Endothelial cell of umbilical vein (primary cell): ENCODE measurements around the gene CIROP. TPM values are rescaled to one million over a fixed set of nuclear protein-coding genes. Genes with fewer than 3 reads are reported as not detected.

Experiments
- BruUV-seq: library from RNA; stranded (reverse); fragments of 400-500 nt; replicated peaks from 2 replicates; lab custom pipeline; 2021; lab: Mats Ljungman, UMichigan
- CTCF ChIA-PET: fragments of 300-600, 350-600 bp; sonication (Branson Sonifier 250); formaldehyde crosslinking; loops from one replicate; lab custom pipeline; 2021; ENCODE audit warnings: antibody characterized with exemption, inconsistent platforms; lab: Charles Lee
- POLR2A ChIA-PET: fragments of 300-600, 350-600 bp; sonication (Branson Sonifier 250); formaldehyde crosslinking; loops from one replicate; lab custom pipeline; 2021; ENCODE audit warnings: antibody characterized with exemption, inconsistent platforms; lab: Charles Lee
- DNase-seq: peaks from one replicate; pipeline ENCODE4 v3.0.0-alpha.2; 2011; ENCODE audit warnings: low read depth, low spot score
- FAIRE-seq: peaks from 2 replicates; lab custom pipeline; 2011; peaks lifted over from hg19 to GRCh38; lab: Jason Lieb, UNC
- H2AFZ ChIP-seq: 2 replicates; pipeline ENCODE4 v1.6.0; 2012; ENCODE audit warnings: low read depth, low read length, control low read depth, inconsistent platforms
- H3K27ac ChIP-seq: 2 replicates; pipeline ENCODE4 v1.5.1; 2011; ENCODE audit warnings: low read depth, mild to moderate bottlenecking, control low read depth, low read length, moderate library complexity; ENCODE audit not compliant: insufficient read depth
- H3K27me3 ChIP-seq, 2 experiments: 2 replicates each; pipeline versions ENCODE4 v1.6.0 to v1.6.1; 2011; ENCODE audit warnings: low read length in 2 of 2, mixed read lengths in 1 of 2; ENCODE audit not compliant: control insufficient read depth in 2 of 2, insufficient read depth in 2 of 2
- H3K36me3 ChIP-seq, 2 experiments: 2 replicates in 1 of 2; 3 replicates in 1 of 2; pipeline ENCODE4 v1.5.1; 2011; ENCODE audit warnings: low read length in 2 of 2, mild to moderate bottlenecking in 1 of 2, moderate library complexity in 1 of 2; ENCODE audit not compliant: control insufficient read depth in 2 of 2, insufficient read depth in 2 of 2; ENCODE audit errors: extremely low read depth in 1 of 2
- H3K4me1 ChIP-seq: 3 replicates; pipeline ENCODE4 v1.5.1; 2011; ENCODE audit warnings: mild to moderate bottlenecking, low read length; ENCODE audit not compliant: control insufficient read depth, insufficient read depth; ENCODE audit errors: extremely low read depth
- H3K4me2 ChIP-seq: 2 replicates; pipeline ENCODE4 v1.6.1; 2011; ENCODE audit warnings: low read length, control low read depth, mixed read lengths; ENCODE audit not compliant: insufficient read depth
- H3K4me3 ChIP-seq, 3 experiments: fragments of 200-600 bp in 1 of 3; sonication (generic), shearing (Covaris generic) in 1 of 3; replicated peaks in 1 of 3; 2 replicates each; pipeline ENCODE4 v1.5.1; 2011 to 2016; ENCODE audit warnings: control low read depth in 3 of 3, low read length in 3 of 3, mild to moderate bottlenecking in 2 of 3, inconsistent platforms in 1 of 3, low read depth in 1 of 3, moderate library complexity in 1 of 3; ENCODE audit not compliant: insufficient read depth in 1 of 3
- H3K79me2 ChIP-seq: 2 replicates; pipeline ENCODE4 v1.6.0; 2012; ENCODE audit warnings: low read length, inconsistent platforms; ENCODE audit not compliant: control insufficient read depth, insufficient read depth
- H3K9ac ChIP-seq: replicated peaks from 2 replicates; pipeline ENCODE3; 2011; ENCODE audit warnings: low read length, control low read depth; ENCODE audit not compliant: insufficient read depth; ENCODE audit errors: extremely low read depth
- H3K9me1 ChIP-seq: replicated peaks from 3 replicates; pipeline ENCODE4 v1.6.0; 2011; ENCODE audit warnings: mild to moderate bottlenecking, low read length; ENCODE audit not compliant: control insufficient read depth, insufficient read depth; ENCODE audit errors: extremely low read depth
- H3K9me3 ChIP-seq: replicated peaks from 2 replicates; pipeline ENCODE4 v1.5.1; 2012; ENCODE audit warnings: low read length, inconsistent platforms; ENCODE audit not compliant: control insufficient read depth, insufficient read depth
- H4K20me1 ChIP-seq: replicated peaks from 2 replicates; pipeline ENCODE3; 2011; ENCODE audit warnings: mild to moderate bottlenecking, low read length; ENCODE audit not compliant: control insufficient read depth, insufficient read depth; ENCODE audit errors: extremely low read depth
- EZH2 ChIP-seq: IDR thresholded peaks from 2 replicates; pipeline ENCODE4 v1.6.1; 2012; ENCODE audit warnings: borderline replicate concordance, low read depth, mild to moderate bottlenecking, moderate library complexity, low read length, inconsistent platforms; ENCODE audit not compliant: severe bottlenecking
- FOS ChIP-seq: IDR thresholded peaks from 2 replicates; pipeline ENCODE4 v1.6.1; 2011; ENCODE audit warnings: mild to moderate bottlenecking, low read length, moderate library complexity, borderline replicate concordance; ENCODE audit not compliant: insufficient read depth
- GATA2 ChIP-seq: IDR thresholded peaks from 2 replicates; pipeline ENCODE4 v1.7.0; 2011; ENCODE audit warnings: low read depth, mild to moderate bottlenecking, moderate library complexity, mixed read lengths, low read length; ENCODE audit not compliant: insufficient read length, insufficient read depth
- JUN ChIP-seq: IDR thresholded peaks from 2 replicates; pipeline ENCODE4 v1.6.1; 2011; ENCODE audit warnings: borderline replicate concordance, low read depth; ENCODE audit not compliant: insufficient read length, insufficient read depth
- MYC ChIP-seq: IDR thresholded peaks from one replicate; pipeline ENCODE4 v1.6.1; 2011; ENCODE audit warnings: mild to moderate bottlenecking, low read depth, low read length
- POLR2A ChIP-seq: IDR thresholded peaks from 2 replicates; pipeline ENCODE4 v1.6.1; 2012; ENCODE audit warnings: low read depth, mild to moderate bottlenecking, control low read depth, low read length
- POLR2AphosphoS5 ChIP-seq: IDR thresholded peaks from 2 replicates; pipeline ENCODE4 v1.6.1; 2012; ENCODE audit warnings: low read depth, mild to moderate bottlenecking, control low read depth, low read length, moderate library complexity; ENCODE audit not compliant: insufficient read depth
- dilution Hi-C: fragments of 300-500 bp; cut with MboI; formaldehyde crosslinking; loops from one replicate; pipeline ENCODE4 v1.15.0; 2019; ENCODE audit warnings: low sequenced_read_pairs; ENCODE audit not compliant: extremely low pct_ligation_motif_present
- intact Hi-C: fragments of 100-400 bp; cut with micrococcal nuclease; formaldehyde crosslinking; loops from one replicate; pipeline ENCODE4 v1.10.0; 2022
- polyA plus RNA-seq, 4 experiments: library from polyadenylated mRNA; depleted of rRNA in 3 of 4; stranded (reverse) in 3 of 4; unstranded in 1 of 4; fragments of >200 nt; gene quantifications; 2 replicates each; pipeline versions ENCODE4 v1.2.1 to v1.2.3, GENCODE V29; 2011 to 2012; ENCODE audit warnings: missing spikeins in 1 of 4
- total RNA-seq: library from RNA; stranded (reverse); gene quantifications from 2 replicates; pipeline ENCODE4 v1.2.3, GENCODE V29; 2021
- TF ChIP-seq, protein P1 (sequence below): IDR thresholded peaks from 2 replicates; pipeline ENCODE4 v1.6.1; 2011; ENCODE audit not compliant: insufficient read depth, insufficient read length
- TF ChIP-seq, protein P2 (sequence below), 2 donors: IDR thresholded peaks; 1 replicate in 1 of 2; 2 replicates in 1 of 2; pipeline ENCODE4 v1.5.1; 2011; ENCODE audit warnings: low read length in 2 of 2, mild to moderate bottlenecking in 2 of 2, moderate library complexity in 2 of 2, control low read depth in 1 of 2, inconsistent platforms in 1 of 2, low read depth in 1 of 2; ENCODE audit not compliant: insufficient read depth in 1 of 2; ENCODE audit errors: extremely low read depth in 1 of 2

Gene CIROP
- total and polyA plus RNA-seq, 2 donors (not counting 3 experiments of a cell fraction or from before 2014, with no cell fraction given), result not detected

DNA sequence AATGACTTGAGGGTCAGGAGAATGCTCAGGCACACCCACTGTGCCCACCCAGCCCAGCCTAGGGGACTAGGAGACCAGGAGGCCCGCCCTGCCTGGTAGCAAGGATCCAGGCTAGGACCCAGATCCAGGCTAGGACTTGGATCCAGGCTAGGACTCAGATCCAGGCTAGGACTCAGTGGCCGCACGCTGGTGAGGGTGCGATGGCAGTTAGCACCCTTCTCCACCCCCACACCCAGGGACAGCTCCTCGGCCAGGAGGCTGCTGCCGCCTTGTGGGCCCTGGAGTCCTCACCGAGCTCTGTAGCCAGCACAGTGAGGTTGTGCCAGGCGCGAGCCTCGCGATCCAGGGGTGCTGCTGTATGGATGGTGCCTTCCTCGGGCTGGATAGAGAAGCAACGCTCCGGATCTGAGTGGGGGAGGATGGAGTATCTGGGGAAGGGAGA is 52.6 kb downstream of the CIROP start:
- Histone ChIP-seq H3K9me1 (no peaks in the 10 kb centered on the region), H3K4me2 (no peak overlapping the region), H3K9ac (no peak overlapping the region), H3K4me1 (peaks cover 14% of the 10 kb centered on the region), H3K79me2 (no peaks in the 10 kb centered on the region), H3K36me3 (peaks cover 0 to 13% of the 10 kb centered on the region in 2 experiments), H3K9me3 (no peaks in the 10 kb centered on the region), H3K27ac (no peak overlapping the region), H2AFZ (no peak overlapping the region), H3K27me3 (no peaks in the 10 kb centered on the region), H4K20me1 (no peaks in the 10 kb centered on the region), H3K4me3 (no peak overlapping the region)
- TF ChIP-seq, protein P1, sequence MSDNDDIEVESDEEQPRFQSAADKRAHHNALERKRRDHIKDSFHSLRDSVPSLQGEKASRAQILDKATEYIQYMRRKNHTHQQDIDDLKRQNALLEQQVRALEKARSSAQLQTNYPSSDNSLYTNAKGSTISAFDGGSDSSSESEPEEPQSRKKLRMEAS, result no peak
- TF ChIP-seq GATA2 (no peak), POLR2A (no peak), JUN (no peak), EZH2 (no peak), POLR2AphosphoS5 (no peak), FOS (no peak), MYC (no peak)
- TF ChIP-seq, protein P2, sequence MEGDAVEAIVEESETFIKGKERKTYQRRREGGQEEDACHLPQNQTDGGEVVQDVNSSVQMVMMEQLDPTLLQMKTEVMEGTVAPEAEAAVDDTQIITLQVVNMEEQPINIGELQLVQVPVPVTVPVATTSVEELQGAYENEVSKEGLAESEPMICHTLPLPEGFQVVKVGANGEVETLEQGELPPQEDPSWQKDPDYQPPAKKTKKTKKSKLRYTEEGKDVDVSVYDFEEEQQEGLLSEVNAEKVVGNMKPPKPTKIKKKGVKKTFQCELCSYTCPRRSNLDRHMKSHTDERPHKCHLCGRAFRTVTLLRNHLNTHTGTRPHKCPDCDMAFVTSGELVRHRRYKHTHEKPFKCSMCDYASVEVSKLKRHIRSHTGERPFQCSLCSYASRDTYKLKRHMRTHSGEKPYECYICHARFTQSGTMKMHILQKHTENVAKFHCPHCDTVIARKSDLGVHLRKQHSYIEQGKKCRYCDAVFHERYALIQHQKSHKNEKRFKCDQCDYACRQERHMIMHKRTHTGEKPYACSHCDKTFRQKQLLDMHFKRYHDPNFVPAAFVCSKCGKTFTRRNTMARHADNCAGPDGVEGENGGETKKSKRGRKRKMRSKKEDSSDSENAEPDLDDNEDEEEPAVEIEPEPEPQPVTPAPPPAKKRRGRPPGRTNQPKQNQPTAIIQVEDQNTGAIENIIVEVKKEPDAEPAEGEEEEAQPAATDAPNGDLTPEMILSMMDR (IDR thresholded peaks at IDR 0.05; ENCODE audit: extremely low read depth in 1 of 2, insufficient read depth in 1 of 2, low read depth in 1 of 2, low read length in 2 of 2), result no peak
- POLR2A ChIA-PET, result no interaction called here
- CTCF ChIA-PET, result interaction anchor here (1.9 to 13.4 kb wide), 3 partner anchors 10 to 63 kb away, joined by 6 to 1071 read pairs (median 10); partner anchors contain the start of gene AJUBA
- intact Hi-C loops (loop anchor here (10.0 kb wide), 1 partner anchor 227 kb away; the partner anchor contains the start of gene MRPL52), dilution Hi-C loops (no loop called here)
- DNase-seq (no peak), FAIRE-seq (no peak)
- no TSS peak for BruUV-seq
